GM12872 (cell line): ENCODE results near the gene AKT2.

ENCODE experiments used
- TF ChIP-seq, protein P1 (sequence below): IDR thresholded peaks from 3 replicates; pipeline ENCODE4 v1.5.1; 2011; ENCODE audit warnings: low read depth, mild to moderate bottlenecking, low read length, moderate library complexity; ENCODE audit not compliant: insufficient read depth

The AKT2 gene

GRCh38 chr19:40191836-40192646 lies 93.1 kb downstream of the AKT2 start:
- TF ChIP-seq, protein P1, sequence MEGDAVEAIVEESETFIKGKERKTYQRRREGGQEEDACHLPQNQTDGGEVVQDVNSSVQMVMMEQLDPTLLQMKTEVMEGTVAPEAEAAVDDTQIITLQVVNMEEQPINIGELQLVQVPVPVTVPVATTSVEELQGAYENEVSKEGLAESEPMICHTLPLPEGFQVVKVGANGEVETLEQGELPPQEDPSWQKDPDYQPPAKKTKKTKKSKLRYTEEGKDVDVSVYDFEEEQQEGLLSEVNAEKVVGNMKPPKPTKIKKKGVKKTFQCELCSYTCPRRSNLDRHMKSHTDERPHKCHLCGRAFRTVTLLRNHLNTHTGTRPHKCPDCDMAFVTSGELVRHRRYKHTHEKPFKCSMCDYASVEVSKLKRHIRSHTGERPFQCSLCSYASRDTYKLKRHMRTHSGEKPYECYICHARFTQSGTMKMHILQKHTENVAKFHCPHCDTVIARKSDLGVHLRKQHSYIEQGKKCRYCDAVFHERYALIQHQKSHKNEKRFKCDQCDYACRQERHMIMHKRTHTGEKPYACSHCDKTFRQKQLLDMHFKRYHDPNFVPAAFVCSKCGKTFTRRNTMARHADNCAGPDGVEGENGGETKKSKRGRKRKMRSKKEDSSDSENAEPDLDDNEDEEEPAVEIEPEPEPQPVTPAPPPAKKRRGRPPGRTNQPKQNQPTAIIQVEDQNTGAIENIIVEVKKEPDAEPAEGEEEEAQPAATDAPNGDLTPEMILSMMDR: no peak

DNA sequence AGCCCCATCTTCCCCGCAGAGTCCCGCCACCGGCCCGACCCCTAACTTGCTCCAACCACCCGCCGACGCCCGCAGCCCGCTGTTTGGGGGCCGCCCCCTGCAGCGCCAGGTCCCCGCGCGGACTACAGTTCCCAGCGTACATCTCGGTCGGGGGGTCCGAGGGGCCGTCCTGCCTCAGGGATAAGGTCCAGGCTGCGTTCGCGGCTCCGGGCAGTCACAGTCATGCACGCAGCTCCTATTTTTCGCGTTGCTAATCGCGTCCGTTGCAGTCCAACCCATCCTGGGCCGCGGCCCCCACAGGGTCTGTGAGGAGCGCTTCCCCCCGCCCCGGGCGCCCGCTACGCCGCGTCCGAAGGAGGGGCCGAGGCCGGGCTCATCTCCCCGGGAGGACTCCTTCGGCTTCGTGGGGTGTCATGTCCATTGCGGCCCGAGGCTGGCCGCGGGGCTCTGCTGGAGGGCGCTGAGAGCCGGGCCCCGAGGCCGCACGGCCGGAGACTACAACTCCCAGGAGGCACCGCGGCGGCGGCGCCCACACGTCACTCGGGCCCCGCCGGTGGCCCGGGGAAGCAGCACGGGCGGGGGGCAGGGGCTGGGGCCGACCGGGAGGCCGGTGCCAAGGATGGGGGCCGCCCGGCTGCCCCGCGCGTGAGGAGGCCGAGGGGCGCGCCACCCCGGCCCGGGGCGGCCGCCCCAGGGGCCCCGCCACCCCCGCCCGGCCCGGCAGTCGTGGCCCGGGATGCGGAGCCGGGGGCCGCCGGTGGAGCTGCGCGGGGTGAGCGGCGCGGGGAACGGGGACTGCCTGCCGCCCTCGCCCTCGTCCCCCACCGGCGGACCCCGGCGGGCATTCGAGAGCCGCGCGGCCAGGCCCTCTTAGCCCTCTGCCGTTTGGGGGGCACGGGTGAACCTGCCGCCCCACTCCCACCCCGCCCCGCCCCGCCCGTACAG lies 94.0 kb downstream of the AKT2 start, which contains the start of gene MAP3K10:
TSS of gene MAP3K10 (plus strand) at position 536 of the 945 bp plus-strand sequence. CDS start 606 bp downstream, outside the sequence.
- TF ChIP-seq, protein P1: no peak

DNA sequence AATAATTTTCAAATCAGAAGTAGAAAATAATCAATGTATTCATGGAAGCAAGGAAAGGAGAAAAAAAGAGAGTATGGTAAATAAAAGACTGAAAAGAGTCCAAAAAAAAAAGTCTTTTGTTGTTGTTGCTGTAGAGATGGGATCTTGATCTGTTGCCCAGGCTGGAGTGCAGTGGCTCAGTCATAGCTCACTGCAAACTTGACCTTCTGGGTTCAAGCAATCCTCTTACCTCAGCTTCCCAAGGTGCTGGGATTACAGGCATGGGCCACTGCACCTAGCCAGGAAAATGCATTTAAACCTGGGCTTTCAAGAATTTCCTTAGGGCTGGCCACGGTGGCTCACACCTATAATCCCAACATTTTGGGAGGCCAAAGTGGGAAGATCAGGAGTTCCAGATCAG lies 100.9 kb downstream of the AKT2 start:
- TF ChIP-seq, protein P1: no peak
